22Rv1 (cell line): ENCODE data around the gene SOSTDC1.

ENCODE experiments used
- H3K27ac ChIP-seq: fragments of 450-650 bp; 2 replicates; pipeline ENCODE4 v1.5.1; 2017
- ZFX ChIP-seq: fragments of 450-650 bp; IDR thresholded peaks from 2 replicates; pipeline ENCODE4 v1.6.1; 2017; ENCODE audit warnings: antibody characterized with exemption, borderline replicate concordance
- TF ChIP-seq, protein P1 (sequence below): fragments of 450-650 bp; IDR thresholded peaks from 2 replicates; pipeline ENCODE4 v1.5.1; 2017; ENCODE audit warnings: mild to moderate bottlenecking

Gene SOSTDC1

GRCh38 chr7:16438988-16439387, 26.6 kb downstream of the SOSTDC1 start:
- H3K27ac ChIP-seq, result 0 out of 2 replicates have a peak overlapping the region, but pooled peaks have one; percentile 1
- TF ChIP-seq, protein P1, sequence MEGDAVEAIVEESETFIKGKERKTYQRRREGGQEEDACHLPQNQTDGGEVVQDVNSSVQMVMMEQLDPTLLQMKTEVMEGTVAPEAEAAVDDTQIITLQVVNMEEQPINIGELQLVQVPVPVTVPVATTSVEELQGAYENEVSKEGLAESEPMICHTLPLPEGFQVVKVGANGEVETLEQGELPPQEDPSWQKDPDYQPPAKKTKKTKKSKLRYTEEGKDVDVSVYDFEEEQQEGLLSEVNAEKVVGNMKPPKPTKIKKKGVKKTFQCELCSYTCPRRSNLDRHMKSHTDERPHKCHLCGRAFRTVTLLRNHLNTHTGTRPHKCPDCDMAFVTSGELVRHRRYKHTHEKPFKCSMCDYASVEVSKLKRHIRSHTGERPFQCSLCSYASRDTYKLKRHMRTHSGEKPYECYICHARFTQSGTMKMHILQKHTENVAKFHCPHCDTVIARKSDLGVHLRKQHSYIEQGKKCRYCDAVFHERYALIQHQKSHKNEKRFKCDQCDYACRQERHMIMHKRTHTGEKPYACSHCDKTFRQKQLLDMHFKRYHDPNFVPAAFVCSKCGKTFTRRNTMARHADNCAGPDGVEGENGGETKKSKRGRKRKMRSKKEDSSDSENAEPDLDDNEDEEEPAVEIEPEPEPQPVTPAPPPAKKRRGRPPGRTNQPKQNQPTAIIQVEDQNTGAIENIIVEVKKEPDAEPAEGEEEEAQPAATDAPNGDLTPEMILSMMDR, result no peak
- no peak for TF ChIP-seq ZFX

- TF ChIP-seq, protein P1, result no peak
- TF ChIP-seq ZFX, result no peak
- no peak overlapping the region for H3K27ac ChIP-seq
Observed at GRCh38 chr7:16436306-16436705, 29.2 kb downstream of the SOSTDC1 start.

DNA sequence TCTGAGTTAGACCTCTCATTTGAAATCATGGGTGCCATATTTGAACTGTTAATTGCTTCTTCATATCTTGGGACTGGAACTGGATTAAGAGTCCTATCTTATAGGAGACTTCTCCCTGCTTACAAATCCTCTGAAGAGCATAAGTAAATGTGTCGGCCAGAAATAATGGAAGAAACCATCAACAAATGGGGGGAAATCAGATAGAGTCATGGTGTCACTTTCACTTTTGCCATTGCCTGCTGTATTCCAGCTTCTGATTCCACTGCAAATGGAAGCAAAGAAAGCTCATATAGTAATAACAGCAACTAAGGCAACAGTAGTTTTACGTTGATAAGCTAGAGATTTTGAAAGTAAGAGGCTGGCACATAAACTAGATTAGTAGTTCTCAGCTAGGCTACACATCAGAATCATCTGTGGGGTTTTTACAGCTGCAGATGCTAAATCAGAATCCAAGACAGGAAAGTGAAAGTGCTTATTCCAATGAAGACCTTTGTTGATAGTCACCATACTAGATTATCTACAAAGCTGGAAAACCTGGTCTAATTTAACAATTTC, 31.9 kb downstream of the SOSTDC1 start:
- no peak overlapping the region for H3K27ac ChIP-seq
- TF ChIP-seq, protein P1, result no peak
- TF ChIP-seq ZFX, result no peak

DNA sequence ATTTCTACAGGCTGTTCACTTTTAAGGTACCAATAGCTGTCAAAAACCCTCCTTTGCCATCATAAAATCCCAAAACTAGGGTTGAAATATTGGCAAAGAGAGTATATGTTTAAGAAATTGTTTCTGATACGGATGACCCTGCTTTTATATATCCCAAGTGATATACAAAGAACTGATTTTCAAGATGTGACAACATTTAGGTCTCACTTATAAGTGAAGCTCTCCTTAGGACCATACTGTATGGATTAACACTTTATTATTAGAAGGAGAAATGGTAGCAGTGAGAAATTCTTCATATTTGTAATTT, 33.2 kb downstream of the SOSTDC1 start:
- TF ChIP-seq ZFX, result no peak
- TF ChIP-seq, protein P1, result peak; percentile 57
- no peak overlapping the region for H3K27ac ChIP-seq

DNA sequence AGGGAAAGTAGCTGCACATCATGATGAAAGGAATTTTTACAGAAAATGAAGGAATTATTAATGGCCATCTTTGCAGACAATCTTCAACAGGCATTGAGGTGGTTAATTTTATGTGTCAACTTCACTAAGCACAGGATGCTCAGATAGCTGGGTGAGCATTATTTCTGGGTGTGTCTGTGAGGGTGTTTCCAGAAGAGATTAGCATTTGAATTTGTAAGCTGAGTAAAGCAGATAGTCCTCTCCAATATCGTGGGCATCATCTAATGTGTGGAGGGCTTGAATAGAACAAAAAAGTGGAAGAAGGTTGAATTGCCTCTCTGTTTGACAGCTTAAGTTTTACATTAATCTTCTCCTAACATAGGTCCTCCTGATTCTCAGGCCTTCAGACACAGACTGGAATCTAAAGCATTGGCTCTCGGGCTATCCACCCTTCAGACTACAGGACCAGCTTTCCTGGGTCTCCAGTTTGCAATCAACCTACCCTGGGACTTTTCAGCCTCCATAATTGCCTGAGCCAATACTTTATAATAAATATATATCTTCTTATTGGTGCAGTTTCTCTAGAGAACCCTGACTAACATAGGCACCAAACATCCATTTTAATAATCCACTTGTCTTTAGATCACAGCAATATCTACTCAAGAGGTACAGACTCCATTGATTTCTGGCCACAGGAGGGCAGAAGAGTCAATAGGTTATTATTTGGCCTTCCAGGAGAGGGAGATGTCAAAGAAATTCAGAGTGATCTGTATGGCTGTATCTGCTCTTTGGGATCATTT, 33.7 kb downstream of the SOSTDC1 start:
- H3K27ac ChIP-seq, result no peak overlapping the region
- TF ChIP-seq, protein P1, result peak; percentile 89
- TF ChIP-seq ZFX, result no peak

DNA sequence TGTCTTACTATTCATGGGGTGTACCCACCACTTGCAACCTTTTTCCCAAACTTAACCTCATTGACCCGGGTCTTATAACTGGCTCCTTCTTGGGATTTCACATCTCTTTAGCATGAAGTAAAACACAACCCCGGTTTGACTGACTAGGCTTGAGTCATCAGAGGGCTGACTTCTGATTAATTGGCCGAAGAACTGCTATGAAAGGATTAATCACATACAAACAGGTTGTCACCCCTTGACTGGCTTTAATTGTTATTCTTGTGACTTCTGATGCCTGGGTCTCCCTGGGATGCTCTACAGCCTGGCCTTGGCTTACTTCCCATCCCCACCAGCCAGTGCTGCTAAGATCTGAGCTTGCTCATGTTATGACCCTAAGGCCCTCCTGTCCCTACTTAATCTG, 35.4 kb downstream of the SOSTDC1 start:
- TF ChIP-seq, protein P1, result no peak
- no peak for TF ChIP-seq ZFX
- no peak overlapping the region for H3K27ac ChIP-seq

GRCh38 chr7:16428672-16429071, 36.9 kb downstream of the SOSTDC1 start:
- TF ChIP-seq, protein P1, result no peak
- TF ChIP-seq ZFX, result no peak
- no peak overlapping the region for H3K27ac ChIP-seq
